H9 (cell line): ENCODE data around the gene PRAME. TPM values are rescaled to one million over a fixed set of nuclear protein-coding genes. Genes with fewer than 3 reads are reported as not detected.

Experiments used
- DNase-seq: peaks from one replicate; pipeline ENCODE4 v3.0.0-alpha.2; 2017
- H2AFZ ChIP-seq: one replicate; pipeline ENCODE4 v1.6.1; 2013; ENCODE audit warnings: mild to moderate bottlenecking, low read length, control low read depth, moderate library complexity
- H2AK5ac ChIP-seq: 2 replicates; pipeline ENCODE4 v1.6.1; 2013; ENCODE audit warnings: low read length, control low read depth, mixed read lengths; ENCODE audit not compliant: insufficient read length
- H2BK120ac ChIP-seq: one replicate; pipeline ENCODE4 v1.6.1; 2013; ENCODE audit warnings: low read depth, mild to moderate bottlenecking, low read length, control low read depth, inconsistent platforms; ENCODE audit not compliant: poor library complexity, severe bottlenecking
- H2BK12ac ChIP-seq: 2 replicates; pipeline ENCODE4 v1.6.1; 2013; ENCODE audit warnings: low read length, control low read depth, mixed read lengths, low read depth; ENCODE audit not compliant: insufficient read length
- H2BK15ac ChIP-seq: 2 replicates; pipeline ENCODE4 v1.6.1; 2013; ENCODE audit warnings: low read depth, low read length, control low read depth
- H2BK20ac ChIP-seq: one replicate; pipeline ENCODE4 v1.6.1; 2013; ENCODE audit warnings: low read depth, mild to moderate bottlenecking, low read length, control low read depth, inconsistent platforms; ENCODE audit not compliant: poor library complexity, severe bottlenecking
- H2BK5ac ChIP-seq: 2 replicates; pipeline ENCODE4 v1.6.1; 2013; ENCODE audit warnings: low read length, control low read depth, mixed read lengths; ENCODE audit not compliant: insufficient read length
- H3K14ac ChIP-seq: 2 replicates; pipeline ENCODE4 v1.6.1; 2013; ENCODE audit warnings: low read length, control low read depth; ENCODE audit not compliant: insufficient read depth
- H3K18ac ChIP-seq: 2 replicates; pipeline ENCODE4 v1.6.1; 2013; ENCODE audit warnings: low read depth, mild to moderate bottlenecking, mixed read lengths, low read length, control low read depth; ENCODE audit not compliant: insufficient read length
- H3K23ac ChIP-seq: 2 replicates; pipeline ENCODE4 v1.6.1; 2013; ENCODE audit warnings: low read length, control low read depth, mixed read lengths, low read depth; ENCODE audit not compliant: insufficient read length
- H3K23me2 ChIP-seq: 2 replicates; pipeline ENCODE4 v1.6.1; 2013; ENCODE audit warnings: low read depth, mild to moderate bottlenecking, mixed read lengths, low read length, control low read depth; ENCODE audit not compliant: insufficient read length, poor library complexity, severe bottlenecking
- H3K27ac ChIP-seq: 2 replicates; pipeline ENCODE4 v1.5.1; 2013; ENCODE audit warnings: low read length, control low read depth, mixed read lengths, low read depth; ENCODE audit not compliant: insufficient read length
- H3K27me3 ChIP-seq: 2 replicates; pipeline ENCODE4 v1.6.1; 2013; ENCODE audit warnings: low read length, control low read depth, inconsistent platforms; ENCODE audit not compliant: insufficient read depth
- H3K4ac ChIP-seq: 2 replicates; pipeline ENCODE4 v1.6.1; 2013; ENCODE audit warnings: low read depth, mild to moderate bottlenecking, control low read depth, inconsistent platforms, low read length, moderate library complexity
- H3K4me1 ChIP-seq: 2 replicates; pipeline ENCODE4 v1.6.1; 2013; ENCODE audit warnings: low read length, control low read depth, inconsistent platforms; ENCODE audit not compliant: insufficient read depth
- H3K4me2 ChIP-seq: 2 replicates; pipeline ENCODE4 v1.6.1; 2013; ENCODE audit warnings: low read length, control low read depth, mixed read lengths; ENCODE audit not compliant: insufficient read length, insufficient read depth
- H3K56ac ChIP-seq: 2 replicates; pipeline ENCODE4 v1.6.1; 2013; ENCODE audit warnings: low read depth, mild to moderate bottlenecking, mixed read lengths, low read length, control low read depth; ENCODE audit not compliant: insufficient read length
- H3K79me1 ChIP-seq: 2 replicates; pipeline ENCODE4 v1.6.1; 2013; ENCODE audit warnings: low read depth, mild to moderate bottlenecking, moderate library complexity, low read length, control low read depth, inconsistent platforms; ENCODE audit not compliant: insufficient read depth, poor library complexity, severe bottlenecking
- H3K79me2 ChIP-seq: 2 replicates; pipeline ENCODE4 v1.6.1; 2013; ENCODE audit warnings: low read length, control low read depth, inconsistent platforms; ENCODE audit not compliant: insufficient read depth
- H3K9ac ChIP-seq: 2 replicates; pipeline ENCODE4 v1.6.1; 2013; ENCODE audit warnings: low read length, control low read depth, mixed read lengths; ENCODE audit not compliant: insufficient read length; ENCODE audit errors: extremely low read depth
- H3K9me3 ChIP-seq: one replicate; pipeline ENCODE4 v1.6.1; 2013; ENCODE audit warnings: low read depth, low read length, inconsistent platforms; ENCODE audit not compliant: control insufficient read depth
- H3T11ph ChIP-seq: one replicate; pipeline ENCODE4 v1.6.1; 2013; ENCODE audit warnings: mild to moderate bottlenecking, low read length, control low read depth, inconsistent platforms
- H4K20me1 ChIP-seq: one replicate; pipeline ENCODE4 v1.6.1; 2013; ENCODE audit not compliant: control insufficient read depth, insufficient read length, insufficient read depth
- H4K5ac ChIP-seq: 2 replicates; pipeline ENCODE4 v1.6.1; 2013; ENCODE audit warnings: low read depth, mild to moderate bottlenecking, mixed read lengths, low read length, control low read depth; ENCODE audit not compliant: insufficient read length
- H4K8ac ChIP-seq: replicated peaks from 2 replicates; pipeline ENCODE4 v1.6.1; 2013; ENCODE audit warnings: low read length, control low read depth, mixed read lengths, low read depth; ENCODE audit not compliant: insufficient read length
- H4K91ac ChIP-seq: 2 replicates; pipeline ENCODE4 v1.6.1; 2013; ENCODE audit warnings: low read depth, mild to moderate bottlenecking, moderate library complexity, mixed read lengths, low read length, control low read depth; ENCODE audit not compliant: insufficient read length
- H3K27ac Mint-ChIP-seq, 3 experiments: 2 replicates in 2 of 3; 3 replicates in 1 of 3; pipeline ENCODE4 v1.8.0; 2020 to 2021; ENCODE audit warnings: mixed read lengths in 3 of 3, mild to moderate bottlenecking in 1 of 3, moderate library complexity in 1 of 3
- H3K27me3 Mint-ChIP-seq: 2 replicates; pipeline ENCODE4 v1.8.0; 2021; ENCODE audit warnings: low read depth, mild to moderate bottlenecking, moderate library complexity, mixed read lengths
- H3K36me3 Mint-ChIP-seq, 3 experiments: 2 replicates in 2 of 3; 3 replicates in 1 of 3; pipeline ENCODE4 v1.8.0; 2020 to 2021; ENCODE audit warnings: low read depth in 3 of 3, mixed read lengths in 3 of 3; ENCODE audit not compliant: insufficient read depth in 1 of 3
- H3K4me1 Mint-ChIP-seq, 2 experiments: 2 replicates each; pipeline ENCODE4 v1.8.0; 2020; ENCODE audit warnings: mixed read lengths in 2 of 2
- H3K4me3 Mint-ChIP-seq, 2 experiments: 2 replicates in 1 of 2; 3 replicates in 1 of 2; pipeline ENCODE4 v1.8.0; 2020 to 2021; ENCODE audit warnings: mild to moderate bottlenecking in 2 of 2, mixed read lengths in 2 of 2, moderate library complexity in 1 of 2
- H3K9me3 Mint-ChIP-seq, 2 experiments: 2 replicates in 1 of 2; 3 replicates in 1 of 2; pipeline ENCODE4 v1.8.0; 2020; ENCODE audit warnings: mild to moderate bottlenecking in 2 of 2, mixed read lengths in 2 of 2, moderate library complexity in 1 of 2
- WGBS: extraction: QIAGEN DNeasy Blood & Tissue Kit; methylation state at CpG from one replicate; pipeline ENCODE4 v1.1.7; 2013; ENCODE audit warnings: missing lambda C conversion rate, low lambda C conversion rate, mixed read lengths; ENCODE audit not compliant: insufficient read length; ENCODE audit errors: extremely low coverage; 5-methylcytosine and 5-hydroxymethylcytosine counted together
- total RNA-seq: library from RNA; stranded (reverse); gene quantifications from 2 replicates; pipeline ENCODE4 v1.2.1, GENCODE V29; 2021
- TF ChIP-seq, protein P1 (sequence below): fragments of 200-600 bp; sonication (generic); conservative IDR thresholded peaks from 3 replicates; pipeline ENCODE4 v1.8.0; 2021; ENCODE audit warnings: antibody characterized with exemption, mild to moderate bottlenecking

The PRAME gene
- total RNA-seq, 1 experiment from 2014 or later = 0.31 TPM

DNA sequence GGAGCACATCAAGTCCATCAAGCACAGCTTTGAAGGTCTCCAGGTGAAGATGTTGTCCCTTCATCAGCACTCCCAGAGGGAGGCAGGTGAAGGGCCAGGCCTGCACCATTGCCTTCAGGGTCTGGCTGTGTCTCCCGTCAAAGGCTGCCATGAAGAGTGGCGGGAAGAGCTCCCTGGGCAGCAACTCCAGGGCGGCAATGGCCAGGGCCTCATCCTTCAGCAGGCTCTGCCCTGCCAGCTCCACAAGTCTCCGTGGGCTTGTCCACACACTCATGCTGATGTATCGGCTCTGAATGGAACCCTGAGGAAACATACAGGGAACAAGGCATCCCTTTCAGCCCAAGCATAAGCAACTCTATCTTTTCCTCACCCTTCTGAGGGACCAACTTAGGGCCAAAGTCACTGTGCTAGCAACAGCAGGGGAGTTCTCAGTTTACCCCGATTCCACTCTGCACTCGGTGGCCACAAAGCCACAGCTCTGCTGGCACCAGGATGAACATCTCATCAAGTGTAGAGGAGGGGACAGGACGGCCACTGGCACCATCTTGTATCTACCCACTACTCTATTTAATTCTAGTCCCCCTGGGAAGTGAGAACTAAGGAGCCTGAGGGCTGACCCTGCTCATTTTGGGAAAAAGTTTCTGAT lies 8.2 kb downstream of the PRAME start:
- Histone ChIP-seq H2BK12ac (no peak overlapping the region), H3K79me1 (no peaks in the 10 kb centered on the region), H3K56ac (no peak overlapping the region), H2BK5ac (no peak overlapping the region), H2AFZ (no peak overlapping the region), H3K4ac (no peak overlapping the region), H3K23ac (no peak overlapping the region), H3K79me2 (no peaks in the 10 kb centered on the region), H2AK5ac (no peak overlapping the region), H2BK20ac (no peak overlapping the region), H3K14ac (no peak overlapping the region), H3K4me2 (no peak overlapping the region), H4K5ac (no peak overlapping the region), H3K27me3 (peaks cover 43% of the 10 kb centered on the region; the same call in 1 of the 2 replicates), H3K18ac (no peak overlapping the region), H3K9ac (no peak overlapping the region), H4K20me1 (no peaks in the 10 kb centered on the region), H2BK120ac (no peak overlapping the region), H2BK15ac (no peak overlapping the region), H3K9me3 (no peaks in the 10 kb centered on the region), H4K8ac (no peak overlapping the region), H3K27ac (no peak overlapping the region), H3K4me1 (no peaks in the 10 kb centered on the region), H3T11ph (no peak overlapping the region), H3K23me2 (no peaks in the 10 kb centered on the region), H4K91ac (no peak overlapping the region)
- Mint-ChIP-seq H3K27ac (no peak overlapping the region), H3K27me3 (peaks cover 97% of the 10 kb centered on the region), H3K36me3 (no peaks in the 10 kb centered on the region), H3K4me3 (no peak overlapping the region), H3K4me1 (no peaks in the 10 kb centered on the region), H3K9me3 (no peaks in the 10 kb centered on the region; a peak in 1 of 5 replicates)
- TF ChIP-seq, protein P1, sequence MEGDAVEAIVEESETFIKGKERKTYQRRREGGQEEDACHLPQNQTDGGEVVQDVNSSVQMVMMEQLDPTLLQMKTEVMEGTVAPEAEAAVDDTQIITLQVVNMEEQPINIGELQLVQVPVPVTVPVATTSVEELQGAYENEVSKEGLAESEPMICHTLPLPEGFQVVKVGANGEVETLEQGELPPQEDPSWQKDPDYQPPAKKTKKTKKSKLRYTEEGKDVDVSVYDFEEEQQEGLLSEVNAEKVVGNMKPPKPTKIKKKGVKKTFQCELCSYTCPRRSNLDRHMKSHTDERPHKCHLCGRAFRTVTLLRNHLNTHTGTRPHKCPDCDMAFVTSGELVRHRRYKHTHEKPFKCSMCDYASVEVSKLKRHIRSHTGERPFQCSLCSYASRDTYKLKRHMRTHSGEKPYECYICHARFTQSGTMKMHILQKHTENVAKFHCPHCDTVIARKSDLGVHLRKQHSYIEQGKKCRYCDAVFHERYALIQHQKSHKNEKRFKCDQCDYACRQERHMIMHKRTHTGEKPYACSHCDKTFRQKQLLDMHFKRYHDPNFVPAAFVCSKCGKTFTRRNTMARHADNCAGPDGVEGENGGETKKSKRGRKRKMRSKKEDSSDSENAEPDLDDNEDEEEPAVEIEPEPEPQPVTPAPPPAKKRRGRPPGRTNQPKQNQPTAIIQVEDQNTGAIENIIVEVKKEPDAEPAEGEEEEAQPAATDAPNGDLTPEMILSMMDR = no peak
- no CpG with 5 or more reads among the region's 8 CpGs for WGBS
- DNase-seq = no peak
